Measurements from ENCODE around the gene BBS1.
"Not testable (repeated sequence)": the region's sequence is repeated elsewhere in the genome, so short reads cannot be mapped to it uniquely, and the experiment has no call there.

Gene BBS1

GRCh38 chr11:66529069-66529468 lies 18.6 kb downstream of the BBS1 start:
- no peak for DNase-seq

- DNase-seq, result no peak
These were observed 19.2 kb downstream of the BBS1 start for GRCh38 chr11:66529655-66530054.

DNA sequence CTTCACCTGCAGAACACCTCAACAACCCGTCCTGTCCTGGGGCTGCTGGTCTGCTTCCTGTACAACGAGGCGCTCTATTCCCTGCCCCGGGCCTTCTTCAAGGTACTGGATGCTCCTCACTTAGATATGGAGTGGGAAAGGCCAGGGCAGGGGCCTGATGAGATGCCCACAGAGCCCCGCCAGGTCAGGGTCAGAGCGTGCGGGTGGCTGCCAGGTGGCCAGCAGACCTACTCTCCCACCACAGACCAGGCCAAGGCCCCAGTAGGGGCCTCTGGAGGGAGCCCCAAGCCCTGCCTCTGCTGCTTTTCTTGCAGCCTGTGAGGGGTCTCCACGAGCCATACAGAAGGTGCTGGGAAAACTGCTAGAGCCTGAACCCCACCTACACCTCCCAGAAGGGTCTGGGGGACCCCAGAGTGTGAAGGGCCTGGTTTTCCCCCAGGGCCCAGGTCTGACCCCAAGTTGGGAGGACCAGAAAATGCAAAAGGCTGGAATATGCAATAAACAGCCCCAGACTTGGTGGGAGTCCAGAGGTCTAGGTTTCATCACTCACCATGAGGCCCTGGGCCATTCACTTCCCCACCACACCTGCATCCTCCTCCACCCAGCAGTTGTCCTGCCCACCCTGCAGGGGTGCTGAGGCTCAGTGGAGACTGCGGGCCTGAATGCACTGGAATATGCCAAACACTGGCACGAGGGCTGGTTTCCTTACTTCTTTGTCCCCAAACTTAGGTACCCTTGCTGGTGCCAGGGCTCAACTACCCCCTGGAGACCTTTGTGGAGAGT lies 20.7 kb downstream of the BBS1 start:
- DNase-seq, result no peak

DNA sequence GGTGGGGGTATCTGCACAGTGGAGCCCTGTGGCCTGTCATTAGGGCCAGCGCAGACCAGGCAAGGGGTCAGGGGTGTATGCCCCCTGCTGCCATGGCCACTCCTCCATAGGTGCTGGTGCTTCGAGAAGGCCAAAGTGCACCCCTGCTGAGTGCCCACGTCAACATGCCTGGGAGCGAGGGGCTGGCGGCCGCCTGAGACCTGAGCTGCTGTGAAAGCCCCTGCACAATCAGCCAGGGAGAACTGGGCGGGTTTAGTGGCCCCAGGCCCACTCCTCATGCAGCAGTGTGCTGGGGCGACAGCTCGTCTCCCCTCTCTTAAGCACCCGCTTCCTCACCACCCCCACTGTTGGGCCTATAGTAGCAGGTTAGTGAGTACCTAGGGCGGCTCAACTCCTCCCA lies 21.4 kb downstream of the BBS1 start:
- no peak for DNase-seq

- DNase-seq, result no peak
These were observed 22.3 kb downstream of the BBS1 start for GRCh38 chr11:66532784-66533183.

GRCh38 chr11:66539170-66539869 lies 28.9 kb downstream of the BBS1 start:
- DNase-seq, result no peak

DNA sequence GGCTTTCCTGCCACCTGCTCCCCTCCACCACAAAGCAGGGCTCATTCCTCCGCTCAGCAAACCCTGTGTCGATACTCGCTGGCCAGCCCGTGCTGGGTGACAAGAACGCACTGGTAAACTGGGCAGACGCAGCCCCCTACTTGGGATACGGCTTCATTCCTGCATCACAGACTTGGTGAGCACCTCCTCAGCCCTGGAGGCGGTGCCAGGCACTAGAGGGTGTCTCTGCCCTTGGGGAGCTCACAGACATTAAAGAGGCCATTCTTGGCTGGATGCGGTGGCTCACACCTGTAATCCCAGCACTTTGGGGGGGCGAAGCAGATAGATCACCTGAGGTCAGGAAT lies 29.4 kb downstream of the BBS1 start:
- DNase-seq, result no peak

GRCh38 chr11:66540598-66540997 lies 30.2 kb downstream of the BBS1 start:
- DNase-seq, result not testable (repeated sequence)

DNA sequence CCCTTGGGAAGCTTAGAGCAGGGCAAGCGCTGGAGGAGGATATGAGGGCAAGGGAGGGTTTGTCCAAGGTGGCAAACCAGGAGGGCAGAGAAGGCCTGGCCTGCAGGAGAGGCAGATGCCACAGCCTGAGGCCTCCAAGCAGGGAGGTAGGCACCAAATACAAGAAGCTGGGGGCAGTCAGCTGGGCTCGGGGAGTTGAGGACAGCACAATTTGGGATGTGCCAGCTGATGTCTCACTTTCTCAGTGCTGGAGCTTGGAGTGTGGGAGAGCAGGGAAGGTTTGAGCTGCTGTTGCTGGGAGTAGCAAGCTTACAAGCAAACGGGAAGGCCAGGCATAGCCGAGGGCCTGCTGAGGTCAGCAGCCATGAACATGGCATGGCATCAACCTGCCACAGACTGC lies 31.5 kb downstream of the BBS1 start:
- DNase-seq, result no peak

DNA sequence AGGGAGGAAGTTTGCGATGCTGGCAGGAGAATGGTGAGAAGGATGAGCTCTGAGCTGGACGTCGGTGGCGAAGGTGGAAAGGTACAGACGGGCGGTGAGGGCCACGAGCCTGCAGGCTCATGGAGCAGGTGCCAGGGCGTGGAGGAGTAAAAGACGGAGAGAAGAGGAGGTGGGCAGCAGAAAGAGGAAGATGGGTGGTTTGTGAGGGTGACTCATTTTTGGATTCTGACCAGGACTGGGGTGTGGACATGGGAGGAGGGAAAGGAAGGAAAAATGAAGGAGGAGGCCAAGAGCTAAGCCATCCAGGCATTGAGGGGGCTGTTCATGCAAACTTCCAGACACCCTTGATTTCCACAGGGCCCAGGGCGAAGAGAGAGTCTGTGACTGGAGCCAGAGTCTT lies 31.9 kb downstream of the BBS1 start:
- DNase-seq, result no peak

- DNase-seq, result no peak
These were observed 33.0 kb downstream of the BBS1 start for GRCh38 chr11:66543263-66544107.

DNA sequence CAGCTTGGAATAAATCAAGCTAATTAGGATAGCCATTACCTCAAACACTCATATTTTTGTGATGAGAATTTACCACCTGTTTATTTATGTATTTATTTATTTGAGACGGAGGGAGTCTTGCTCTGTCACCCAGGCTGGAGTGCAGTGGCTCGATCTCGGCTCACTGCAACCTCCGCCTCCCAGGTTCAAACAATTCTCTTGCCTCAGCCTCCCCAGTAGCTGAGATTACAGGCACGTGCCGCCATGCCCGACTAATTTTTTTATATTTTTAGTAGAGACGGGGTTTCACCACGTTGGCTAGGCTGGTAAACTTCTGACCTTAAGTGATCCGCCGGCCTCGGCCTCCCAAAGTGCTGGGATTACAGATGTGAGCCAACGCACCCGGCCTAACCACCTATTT lies 34.5 kb downstream of the BBS1 start:
- DNase-seq, result not testable (repeated sequence)

- DNase-seq, result peak; percentile 89 to 91
These were observed 35.4 kb downstream of the BBS1 start, which contains the start of gene ZDHHC24 for GRCh38 chr11:66545701-66546367. ZDHHC24 (minus strand) TSS chr11:66546048; CDS start chr11:66546003, 45 bp downstream.

GRCh38 chr11:66546368-66546965 lies 36.0 kb downstream of the BBS1 start, which contains the start of gene ACTN3:
ACTN3 (plus strand) TSS chr11:66546903; CDS start chr11:66546938, 35 bp downstream.
- DNase-seq, result no peak

- no peak for DNase-seq
These were observed 36.7 kb downstream of the BBS1 start for GRCh38 chr11:66546966-66547661.

DNA sequence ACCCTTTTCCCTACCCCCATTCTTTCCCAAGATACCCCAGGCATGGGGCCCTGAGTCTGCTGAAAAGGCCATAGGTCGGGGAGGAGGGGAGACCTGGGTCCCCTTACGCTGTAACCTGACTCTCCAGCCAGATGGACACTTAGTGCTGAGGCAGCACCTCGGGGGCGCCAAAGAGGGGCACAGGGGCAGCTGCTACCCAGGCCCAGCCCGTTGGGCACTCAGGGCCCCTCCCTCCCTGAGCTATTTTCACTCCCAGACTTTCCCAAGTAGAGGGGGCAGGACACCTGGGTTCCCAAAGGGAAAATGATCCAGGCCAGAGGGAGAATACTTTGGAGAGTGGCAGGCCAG lies 37.2 kb downstream of the BBS1 start:
- no peak for DNase-seq

DNA sequence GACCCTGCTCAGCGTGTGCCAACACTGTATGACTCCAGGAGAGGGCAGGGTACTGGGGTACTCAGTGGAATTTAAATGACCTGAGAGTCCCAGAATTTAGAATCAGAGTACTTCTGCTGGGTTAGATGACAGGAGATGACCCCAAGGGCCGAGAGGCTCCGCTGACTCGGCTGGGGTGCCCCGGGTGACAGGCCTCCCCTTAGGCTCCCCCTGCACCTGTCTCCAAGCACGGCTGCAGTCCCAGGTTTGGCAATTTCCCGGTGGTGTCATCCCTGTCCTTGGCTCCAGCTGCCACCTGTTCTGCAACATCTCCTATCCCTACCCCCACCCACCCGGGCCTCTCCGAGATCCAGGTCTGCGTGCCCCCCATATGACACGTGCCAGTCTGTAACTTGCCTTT lies 37.6 kb downstream of the BBS1 start:
- DNase-seq, result no peak

GRCh38 chr11:66548774-66549630 lies 38.6 kb downstream of the BBS1 start:
- no peak for DNase-seq

- DNase-seq, result no peak
These were observed 39.3 kb downstream of the BBS1 start for GRCh38 chr11:66549696-66550095.

DNA sequence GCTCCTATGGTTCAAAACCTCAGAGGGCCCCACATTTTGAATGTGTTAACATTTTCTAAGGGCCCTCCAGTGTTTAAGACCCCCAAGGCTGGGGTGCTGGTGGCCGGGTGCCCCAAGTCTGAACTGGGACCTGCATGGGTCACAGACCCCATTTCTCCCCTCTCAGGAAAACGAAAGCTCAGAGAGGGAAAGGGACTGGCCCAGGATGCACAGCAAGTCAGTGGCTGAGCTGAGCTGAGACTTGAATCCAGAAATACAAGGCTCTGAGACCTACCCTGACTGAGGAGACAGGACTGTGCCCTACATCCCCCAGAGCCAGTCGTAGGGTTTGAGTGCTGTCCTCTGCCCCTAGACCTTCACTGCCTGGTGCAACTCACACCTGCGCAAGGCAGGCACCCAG lies 40.5 kb downstream of the BBS1 start:
- no peak for DNase-seq

DNA sequence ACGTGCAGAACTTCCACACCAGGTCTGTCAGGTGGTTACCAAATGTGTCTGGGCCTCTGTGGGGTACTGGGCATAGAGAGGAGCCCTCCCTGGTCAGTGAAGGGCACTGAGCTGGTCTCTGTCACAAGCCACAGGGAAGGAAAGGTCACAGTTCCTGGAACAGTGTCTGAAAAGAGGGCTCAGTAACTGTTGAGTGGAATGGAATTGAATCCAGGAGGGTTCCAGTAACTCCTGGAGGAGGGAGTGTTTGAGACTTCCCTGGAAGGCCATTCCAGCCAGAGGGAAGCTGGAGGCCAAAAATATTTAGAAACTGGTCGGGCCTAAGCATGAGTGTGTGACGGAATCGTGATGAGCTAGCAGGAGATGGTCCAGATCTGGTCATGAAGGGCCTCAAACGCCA lies 44.2 kb downstream of the BBS1 start:
- no peak for DNase-seq

All from NCI-H187 (cell line).